Measurements from ENCODE around the gene CDC45. TPM values are rescaled to one million over a fixed set of nuclear protein-coding genes. Genes with fewer than 3 reads are reported as not detected.
"Not testable (repeated sequence)": the region's sequence is repeated elsewhere in the genome, so short reads cannot be mapped to it uniquely, and the experiment has no call there.

Gene CDC45
- total RNA-seq, 1 donor, result 22.9 TPM

- TF ChIP-seq, protein P1, sequence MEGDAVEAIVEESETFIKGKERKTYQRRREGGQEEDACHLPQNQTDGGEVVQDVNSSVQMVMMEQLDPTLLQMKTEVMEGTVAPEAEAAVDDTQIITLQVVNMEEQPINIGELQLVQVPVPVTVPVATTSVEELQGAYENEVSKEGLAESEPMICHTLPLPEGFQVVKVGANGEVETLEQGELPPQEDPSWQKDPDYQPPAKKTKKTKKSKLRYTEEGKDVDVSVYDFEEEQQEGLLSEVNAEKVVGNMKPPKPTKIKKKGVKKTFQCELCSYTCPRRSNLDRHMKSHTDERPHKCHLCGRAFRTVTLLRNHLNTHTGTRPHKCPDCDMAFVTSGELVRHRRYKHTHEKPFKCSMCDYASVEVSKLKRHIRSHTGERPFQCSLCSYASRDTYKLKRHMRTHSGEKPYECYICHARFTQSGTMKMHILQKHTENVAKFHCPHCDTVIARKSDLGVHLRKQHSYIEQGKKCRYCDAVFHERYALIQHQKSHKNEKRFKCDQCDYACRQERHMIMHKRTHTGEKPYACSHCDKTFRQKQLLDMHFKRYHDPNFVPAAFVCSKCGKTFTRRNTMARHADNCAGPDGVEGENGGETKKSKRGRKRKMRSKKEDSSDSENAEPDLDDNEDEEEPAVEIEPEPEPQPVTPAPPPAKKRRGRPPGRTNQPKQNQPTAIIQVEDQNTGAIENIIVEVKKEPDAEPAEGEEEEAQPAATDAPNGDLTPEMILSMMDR (IDR thresholded peaks at IDR 0.05; ENCODE audit: insufficient read depth, low read length), result no peak
- no peak overlapping the region for H3K4me3 ChIP-seq (ENCODE audit: low read depth, low read length)
- no peak for DNase-seq (ENCODE audit: low read depth)
Measured at GRCh38 chr22:19527861-19528417, 48.2 kb downstream of the CDC45 start.

DNA sequence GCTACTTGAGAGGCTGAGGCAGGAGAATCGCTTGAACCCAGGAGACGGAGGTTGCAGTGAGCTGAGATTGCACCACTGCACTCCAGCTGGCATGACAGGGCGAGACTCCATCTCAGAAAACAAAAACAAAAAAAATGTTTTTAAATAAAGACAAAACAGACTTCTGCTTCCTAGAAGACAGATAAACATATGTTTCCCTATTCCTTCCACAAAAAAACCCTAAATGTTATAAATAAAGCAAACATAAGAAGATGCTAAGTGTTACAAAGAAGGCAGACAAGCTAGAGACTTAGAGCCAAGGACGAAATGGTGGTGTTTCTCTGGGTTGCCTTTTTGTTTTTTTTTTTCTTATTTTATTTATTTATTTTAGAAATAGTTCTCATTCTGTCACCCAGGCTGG, 50.1 kb downstream of the CDC45 start:
- no peak overlapping the region for H3K4me3 ChIP-seq (ENCODE audit: low read depth, low read length)
- TF ChIP-seq, protein P1 (IDR thresholded peaks at IDR 0.05; ENCODE audit: insufficient read depth, low read length), result no peak
- no peak for DNase-seq (ENCODE audit: low read depth)

DNA sequence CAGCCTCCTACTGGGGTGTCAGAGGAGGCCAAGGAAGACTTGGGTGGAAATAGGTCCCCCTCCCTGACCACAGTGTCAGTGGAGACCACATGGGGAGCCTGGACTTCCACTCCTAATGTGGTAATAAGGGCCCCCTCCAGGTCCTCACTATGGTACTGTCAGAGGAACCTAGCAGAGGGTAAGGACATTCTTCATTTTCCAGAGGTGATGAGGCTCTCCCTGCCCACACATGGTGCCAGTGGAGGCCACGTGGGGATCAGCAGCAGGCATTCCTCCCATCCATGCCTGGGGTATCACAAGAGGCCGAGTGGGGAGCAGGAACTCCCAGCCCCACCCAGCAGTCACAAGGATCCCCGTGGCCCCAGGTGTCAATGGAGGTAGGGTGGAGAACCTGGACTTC, 51.0 kb downstream of the CDC45 start:
- no peak for DNase-seq (ENCODE audit: low read depth)
- TF ChIP-seq, protein P1 (IDR thresholded peaks at IDR 0.05; ENCODE audit: insufficient read depth, low read length), result no peak
- no peak overlapping the region for H3K4me3 ChIP-seq (ENCODE audit: low read depth, low read length)

DNA sequence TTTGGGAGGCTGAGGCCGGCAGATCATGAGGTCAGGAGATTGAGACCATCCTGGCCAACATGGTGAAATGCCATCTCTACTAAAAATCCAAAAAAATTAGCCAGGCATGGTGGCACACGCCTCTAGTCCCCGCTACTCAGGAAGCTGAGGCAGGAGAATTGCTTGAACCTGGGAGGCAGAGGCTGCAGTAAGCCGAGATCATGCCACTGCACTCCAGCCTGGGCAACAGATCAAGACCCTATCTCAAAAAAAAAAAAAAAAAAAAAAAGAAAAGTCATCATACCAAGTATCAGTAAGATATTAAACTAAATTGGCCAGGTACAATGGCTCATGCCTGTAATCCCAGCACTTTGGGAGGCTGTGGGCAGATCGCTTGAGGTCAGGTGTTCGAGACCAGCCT, 51.6 kb downstream of the CDC45 start:
- H3K4me3 ChIP-seq (ENCODE audit: low read depth, low read length); DNase-seq (ENCODE audit: low read depth): not testable (repeated sequence)

GRCh38 chr22:19533049-19533626, 53.4 kb downstream of the CDC45 start:
- no peak for DNase-seq (ENCODE audit: low read depth)
- H3K4me3 ChIP-seq (ENCODE audit: low read depth, low read length), result no peak overlapping the region
- TF ChIP-seq, protein P1 (IDR thresholded peaks at IDR 0.05; ENCODE audit: insufficient read depth, low read length), result no peak

- no peak overlapping the region for H3K4me3 ChIP-seq (ENCODE audit: low read depth, low read length)
- TF ChIP-seq, protein P1 (IDR thresholded peaks at IDR 0.05; ENCODE audit: insufficient read depth, low read length), result no peak
- DNase-seq (ENCODE audit: low read depth), result no peak
Measured at GRCh38 chr22:19533857-19534256, 54.1 kb downstream of the CDC45 start.

GRCh38 chr22:19535001-19535400, 55.3 kb downstream of the CDC45 start:
- TF ChIP-seq, protein P1 (IDR thresholded peaks at IDR 0.05; ENCODE audit: insufficient read depth, low read length), result no peak
- H3K4me3 ChIP-seq (ENCODE audit: low read depth, low read length), result no peak overlapping the region
- no peak for DNase-seq (ENCODE audit: low read depth)
